Measurements from ENCODE around the gene AGRN.
"Not testable (repeated sequence)": the region's sequence is repeated elsewhere in the genome, so short reads cannot be mapped to it uniquely, and the experiment has no call there.

AGRN gene

GRCh38 chr1:1013922-1014648, 5.8 kb upstream of the AGRN start:
- peak in 1 of 3 donors; percentile 32 for DNase-seq
- Histone ChIP-seq H3K4me3 (ENCODE audit: control insufficient read depth in 1 of 7, extremely low read depth in 1 of 7, insufficient read depth in 4 of 7, low read depth in 2 of 7, low read length in 6 of 7) (peak overlapping the region; percentile 11 to 99 (median 80)), H3K4me1 (ENCODE audit: control extremely low read depth in 1 of 4, control insufficient read depth in 4 of 4, insufficient read depth in 4 of 4, low read length in 3 of 4) (peaks cover 3 to 30% (median 23%) of the 10 kb centered on the region in 4 experiments), H3K36me3 (ENCODE audit: control insufficient read depth in 4 of 4, insufficient read depth in 4 of 4, low read length in 3 of 4) (no peaks in the 10 kb centered on the region), H3K9me3 (ENCODE audit: control extremely low read depth in 1 of 5, control insufficient read depth in 4 of 5, insufficient read depth in 2 of 5, low read depth in 1 of 5, low read length in 4 of 5) (no peaks in the 10 kb centered on the region), H3K27me3 (replicated peaks in 2 of 5; ENCODE audit: control insufficient read depth in 4 of 5, insufficient read depth in 5 of 5, low read length in 4 of 5) (no peaks in the 10 kb centered on the region), H3K27ac (ENCODE audit: insufficient read depth in 1 of 2, low read depth in 1 of 2, low read length in 2 of 2, poor library complexity in 1 of 2, severe bottlenecking in 2 of 2) (peak overlapping the region in 1 of 2 experiments; percentile 81)
- ChIA-PET CTCF (interaction anchor here (0.6 to 4.1 kb wide), 7 partner anchors 9 to 50 kb away, joined by 3 to 19 read pairs (median 5); no protein-coding TSS in a partner anchor), POLR2A (interaction anchor here (0.8 to 1.3 kb wide), 2 partner anchors 20 to 46 kb away, joined by 3 read pairs; no protein-coding TSS in a partner anchor)
- 77% methylated on average over 33 of the region's 41 CpGs for WGBS (ENCODE audit: insufficient coverage)

- peak in 2 of 3 donors; percentile 53 to 57 for DNase-seq
Observed at GRCh38 chr1:1014799-1015681, 4.9 kb upstream of the AGRN start.

GRCh38 chr1:1017397-1018320, 2.3 kb upstream of the AGRN start:
- Histone ChIP-seq H3K4me1 (ENCODE audit: control extremely low read depth in 1 of 4, control insufficient read depth in 4 of 4, insufficient read depth in 4 of 4, low read length in 3 of 4) (peaks cover 0 to 39% (median 31%) of the 10 kb centered on the region in 4 experiments), H3K27me3 (replicated peaks in 2 of 5; ENCODE audit: control insufficient read depth in 4 of 5, insufficient read depth in 5 of 5, low read length in 4 of 5) (peaks cover 0 to 27% (median 6%) of the 10 kb centered on the region in 5 experiments)
- H3K4me3 ChIP-seq (ENCODE audit: control insufficient read depth in 1 of 7, extremely low read depth in 1 of 7, insufficient read depth in 4 of 7, low read depth in 2 of 7, low read length in 6 of 7); H3K36me3 ChIP-seq (ENCODE audit: control insufficient read depth in 4 of 4, insufficient read depth in 4 of 4, low read length in 3 of 4); H3K9me3 ChIP-seq (ENCODE audit: control extremely low read depth in 1 of 5, control insufficient read depth in 4 of 5, insufficient read depth in 2 of 5, low read depth in 1 of 5, low read length in 4 of 5); H3K27ac ChIP-seq (ENCODE audit: insufficient read depth in 1 of 2, low read depth in 1 of 2, low read length in 2 of 2, poor library complexity in 1 of 2, severe bottlenecking in 2 of 2); DNase-seq: not testable (repeated sequence)
- POLR2A ChIA-PET, result interaction anchor here (1.8 kb wide), 1 partner anchor 16 kb away, joined by 6 read pairs; no protein-coding TSS in a partner anchor
- CTCF ChIA-PET, result interaction anchor here (0.6 to 3.5 kb wide), 5 partner anchors 10 to 34 kb away, joined by 3 to 17 read pairs (median 3); partner anchors contain the start of gene PERM1
- 84% methylated on average over 6 of the region's 17 CpGs for WGBS (ENCODE audit: insufficient coverage)

More at GRCh38 chr1:1014799-1015681, 4.9 kb upstream of the AGRN start:
- WGBS (ENCODE audit: insufficient coverage), result 83% methylated on average over 16 of the region's 20 CpGs
- peaks cover 3 to 32% (median 25%) of the 10 kb centered on the region in 4 experiments for H3K4me1 ChIP-seq (ENCODE audit: control extremely low read depth in 1 of 4, control insufficient read depth in 4 of 4, insufficient read depth in 4 of 4, low read length in 3 of 4)
- POLR2A ChIA-PET, result no interaction called here
- CTCF ChIA-PET, result interaction anchor here (0.9 to 4.1 kb wide), 10 partner anchors 8 to 240 kb away, joined by 3 to 19 read pairs (median 4); no protein-coding TSS in a partner anchor
- no peak overlapping the region for H3K27ac ChIP-seq (ENCODE audit: insufficient read depth in 1 of 2, low read depth in 1 of 2, low read length in 2 of 2, poor library complexity in 1 of 2, severe bottlenecking in 2 of 2)
- H3K27me3 ChIP-seq (replicated peaks in 2 of 5; ENCODE audit: control insufficient read depth in 4 of 5, insufficient read depth in 5 of 5, low read length in 4 of 5), result peaks cover 0 to 1% (median 0%) of the 10 kb centered on the region in 5 experiments
- H3K9me3 ChIP-seq (ENCODE audit: control extremely low read depth in 1 of 5, control insufficient read depth in 4 of 5, insufficient read depth in 2 of 5, low read depth in 1 of 5, low read length in 4 of 5), result no peaks in the 10 kb centered on the region
- no peaks in the 10 kb centered on the region for H3K36me3 ChIP-seq (ENCODE audit: control insufficient read depth in 4 of 4, insufficient read depth in 4 of 4, low read length in 3 of 4)
- H3K4me3 ChIP-seq (ENCODE audit: control insufficient read depth in 1 of 7, extremely low read depth in 1 of 7, insufficient read depth in 4 of 7, low read depth in 2 of 7, low read length in 6 of 7), result no peak overlapping the region

- peaks cover 0 to 33% (median 8%) of the 10 kb centered on the region in 5 experiments for H3K27me3 ChIP-seq (replicated peaks in 2 of 5; ENCODE audit: control insufficient read depth in 4 of 5, insufficient read depth in 5 of 5, low read length in 4 of 5)
- not testable (repeated sequence) for DNase-seq; H3K4me3 ChIP-seq (ENCODE audit: control insufficient read depth in 1 of 7, extremely low read depth in 1 of 7, insufficient read depth in 4 of 7, low read depth in 2 of 7, low read length in 6 of 7); H3K9me3 ChIP-seq (ENCODE audit: control extremely low read depth in 1 of 5, control insufficient read depth in 4 of 5, insufficient read depth in 2 of 5, low read depth in 1 of 5, low read length in 4 of 5); H3K27ac ChIP-seq (ENCODE audit: insufficient read depth in 1 of 2, low read depth in 1 of 2, low read length in 2 of 2, poor library complexity in 1 of 2, severe bottlenecking in 2 of 2); H3K36me3 ChIP-seq (ENCODE audit: control insufficient read depth in 4 of 4, insufficient read depth in 4 of 4, low read length in 3 of 4)
- ChIA-PET CTCF (interaction anchor here (1.1 to 3.5 kb wide), 5 partner anchors 10 to 35 kb away, joined by 3 to 17 read pairs (median 4); partner anchors contain the start of gene PERM1), POLR2A (interaction anchor here (1.8 kb wide), 1 partner anchor 16 kb away, joined by 6 read pairs; no protein-coding TSS in a partner anchor)
- WGBS (ENCODE audit: insufficient coverage), result 96% methylated on average over 15 of the region's 26 CpGs
- H3K4me1 ChIP-seq (ENCODE audit: control extremely low read depth in 1 of 4, control insufficient read depth in 4 of 4, insufficient read depth in 4 of 4, low read length in 3 of 4), result peaks cover 0 to 36% (median 31%) of the 10 kb centered on the region in 4 experiments
Observed at GRCh38 chr1:1018321-1018685, 1.6 kb upstream of the AGRN start.

GRCh38 chr1:1019122-1019999, 559 bp upstream of the AGRN start:
- peak overlapping the region in 5 of 7 experiments; percentile 28 to 71 (median 57) for H3K4me3 ChIP-seq (ENCODE audit: control insufficient read depth in 1 of 7, extremely low read depth in 1 of 7, insufficient read depth in 4 of 7, low read depth in 2 of 7, low read length in 6 of 7)
- DNase-seq, result peak; percentile 61 to 77 (median 72)
- peaks cover 0 to 26% (median 21%) of the 10 kb centered on the region in 4 experiments for H3K4me1 ChIP-seq (ENCODE audit: control extremely low read depth in 1 of 4, control insufficient read depth in 4 of 4, insufficient read depth in 4 of 4, low read length in 3 of 4)
- no peaks in the 10 kb centered on the region for H3K36me3 ChIP-seq (ENCODE audit: control insufficient read depth in 4 of 4, insufficient read depth in 4 of 4, low read length in 3 of 4)
- H3K27me3 ChIP-seq (replicated peaks in 2 of 5; ENCODE audit: control insufficient read depth in 4 of 5, insufficient read depth in 5 of 5, low read length in 4 of 5), result peaks cover 0 to 37% (median 8%) of the 10 kb centered on the region in 5 experiments
- H3K9me3 ChIP-seq (ENCODE audit: control extremely low read depth in 1 of 5, control insufficient read depth in 4 of 5, insufficient read depth in 2 of 5, low read depth in 1 of 5, low read length in 4 of 5), result no peaks in the 10 kb centered on the region
- WGBS (ENCODE audit: insufficient coverage), result 2% methylated on average over 66 of the region's 91 CpGs
- ChIA-PET CTCF (interaction anchor here (0.8 to 3.5 kb wide), 5 partner anchors 11 to 232 kb away, joined by 3 to 17 read pairs (median 4); partner anchors contain the start of gene PERM1), POLR2A (interaction anchor here (1.8 kb wide), 1 partner anchor 17 kb away, joined by 6 read pairs; no protein-coding TSS in a partner anchor)
- H3K27ac ChIP-seq (ENCODE audit: insufficient read depth in 1 of 2, low read depth in 1 of 2, low read length in 2 of 2, poor library complexity in 1 of 2, severe bottlenecking in 2 of 2), result no peak overlapping the region
